ENCODE measurements around the gene LRCH1. TPM values are rescaled to one million over a fixed set of nuclear protein-coding genes. Genes with fewer than 3 reads are reported as not detected.

LRCH1 gene
- total and polyA plus RNA-seq, 2 experiments from 2014 or later, result 3.9 to 9.2 TPM

DNA sequence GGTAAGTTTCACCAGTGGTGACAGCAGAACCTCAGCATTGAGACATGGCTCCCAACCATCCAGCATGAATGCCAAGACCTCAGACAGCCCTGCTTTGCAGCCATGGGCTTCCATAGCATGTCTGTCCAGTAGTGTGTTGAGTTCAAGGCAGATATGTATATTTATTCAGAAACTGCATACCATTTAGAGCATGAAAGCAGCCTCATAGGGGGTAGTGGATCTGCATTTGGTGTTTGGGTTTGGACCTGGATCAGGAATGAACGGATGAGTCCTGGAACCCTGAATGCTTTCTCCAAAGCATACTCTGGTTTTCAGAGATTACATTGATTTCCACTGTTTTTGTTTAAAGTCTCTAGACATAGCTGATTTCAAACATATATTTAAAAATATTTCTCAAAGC lies 129.7 kb downstream of the LRCH1 start:
- no peak for ATAC-seq
- no peak overlapping the region for H3K4me3 Mint-ChIP-seq

More for the DNA sequence above, 129.7 kb downstream of the LRCH1 start:
- DNase-seq (ENCODE audit: low spot score), result no peak
- TF ChIP-seq CREB1 (CRISPR knock-in tag; IDR thresholded peaks at IDR 0.05; ENCODE audit: low read depth) (no peak), NANOG (IDR thresholded peaks at IDR 0.05; ENCODE audit: borderline replicate concordance) (no peak), EZH2 (IDR thresholded peaks at IDR 0.05; ENCODE audit: low read depth, unreplicated experiment) (no peak), ZNF331 (CRISPR knock-in tag; IDR thresholded peaks at IDR 0.05; ENCODE audit: low read depth) (no peak), JUNB (IDR thresholded peaks at IDR 0.05; ENCODE audit: unreplicated experiment) (no peak), POLR2AphosphoS5 (IDR thresholded peaks at IDR 0.05; ENCODE audit: low read depth) (no peak), REST (IDR thresholded peaks at IDR 0.05; ENCODE audit: unreplicated experiment) (no peak), STAT1 (IDR thresholded peaks at IDR 0.05; ENCODE audit: unreplicated experiment) (no peak), ZNF114 (CRISPR knock-in tag; IDR thresholded peaks at IDR 0.05) (no peak), EZH2phosphoT487 (IDR thresholded peaks at IDR 0.05; ENCODE audit: unreplicated experiment) (no peak)
- TF ChIP-seq, protein P1, sequence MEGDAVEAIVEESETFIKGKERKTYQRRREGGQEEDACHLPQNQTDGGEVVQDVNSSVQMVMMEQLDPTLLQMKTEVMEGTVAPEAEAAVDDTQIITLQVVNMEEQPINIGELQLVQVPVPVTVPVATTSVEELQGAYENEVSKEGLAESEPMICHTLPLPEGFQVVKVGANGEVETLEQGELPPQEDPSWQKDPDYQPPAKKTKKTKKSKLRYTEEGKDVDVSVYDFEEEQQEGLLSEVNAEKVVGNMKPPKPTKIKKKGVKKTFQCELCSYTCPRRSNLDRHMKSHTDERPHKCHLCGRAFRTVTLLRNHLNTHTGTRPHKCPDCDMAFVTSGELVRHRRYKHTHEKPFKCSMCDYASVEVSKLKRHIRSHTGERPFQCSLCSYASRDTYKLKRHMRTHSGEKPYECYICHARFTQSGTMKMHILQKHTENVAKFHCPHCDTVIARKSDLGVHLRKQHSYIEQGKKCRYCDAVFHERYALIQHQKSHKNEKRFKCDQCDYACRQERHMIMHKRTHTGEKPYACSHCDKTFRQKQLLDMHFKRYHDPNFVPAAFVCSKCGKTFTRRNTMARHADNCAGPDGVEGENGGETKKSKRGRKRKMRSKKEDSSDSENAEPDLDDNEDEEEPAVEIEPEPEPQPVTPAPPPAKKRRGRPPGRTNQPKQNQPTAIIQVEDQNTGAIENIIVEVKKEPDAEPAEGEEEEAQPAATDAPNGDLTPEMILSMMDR (conservative IDR thresholded peaks at IDR 0.05; ENCODE audit: low read depth in 2 of 2), result no peak
- TF ChIP-seq, protein P2, sequence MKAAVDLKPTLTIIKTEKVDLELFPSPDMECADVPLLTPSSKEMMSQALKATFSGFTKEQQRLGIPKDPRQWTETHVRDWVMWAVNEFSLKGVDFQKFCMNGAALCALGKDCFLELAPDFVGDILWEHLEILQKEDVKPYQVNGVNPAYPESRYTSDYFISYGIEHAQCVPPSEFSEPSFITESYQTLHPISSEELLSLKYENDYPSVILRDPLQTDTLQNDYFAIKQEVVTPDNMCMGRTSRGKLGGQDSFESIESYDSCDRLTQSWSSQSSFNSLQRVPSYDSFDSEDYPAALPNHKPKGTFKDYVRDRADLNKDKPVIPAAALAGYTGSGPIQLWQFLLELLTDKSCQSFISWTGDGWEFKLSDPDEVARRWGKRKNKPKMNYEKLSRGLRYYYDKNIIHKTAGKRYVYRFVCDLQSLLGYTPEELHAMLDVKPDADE (IDR thresholded peaks at IDR 0.05), result no peak
- Histone ChIP-seq H3F3A (replicated peaks; ENCODE audit: low read depth) (no peaks in the 10 kb centered on the region), H3K27me3 (ENCODE audit: insufficient read depth) (no peaks in the 10 kb centered on the region), H3K4me3 (no peak overlapping the region), H4K20me1 (replicated peaks; ENCODE audit: insufficient read depth) (no peaks in the 10 kb centered on the region; the same call in 1 of the 2 replicates), H2AFZ (no peak overlapping the region), H3K27ac (ENCODE audit: low read depth) (no peak overlapping the region), H3K4me2 (no peak overlapping the region), H3K4me1 (ENCODE audit: insufficient read depth) (peaks cover 27% of the 10 kb centered on the region), H3K9me2 (ENCODE audit: insufficient read depth) (no peaks in the 10 kb centered on the region), H3K36me3 (ENCODE audit: insufficient read depth) (no peaks in the 10 kb centered on the region), H3K79me2 (replicated peaks; ENCODE audit: insufficient read depth) (no peaks in the 10 kb centered on the region)
- Mint-ChIP-seq H3K27ac (no peak overlapping the region), H3K4me1 (peaks cover 32% of the 10 kb centered on the region), H3K27me3 (ENCODE audit: insufficient read depth, low read depth, poor library complexity) (peaks cover 2% of the 10 kb centered on the region), H3K36me3 (ENCODE audit: low read depth) (no peaks in the 10 kb centered on the region), H3K9me3 (no peaks in the 10 kb centered on the region)
